ENCODE measurements around the gene RNF138.

Gene RNF138

GRCh38 chr18:32177530-32177929 is 85.9 kb downstream of the RNF138 start:
- no peak for DNase-seq
